GM18909 (cell line): ENCODE measurements around the gene LRP1-AS.
"Not testable (repeated sequence)": the region's sequence is repeated elsewhere in the genome, so short reads cannot be mapped to it uniquely, and the experiment has no call there.

Experiments
- ATAC-seq: cut with Tn5 transposase; IDR thresholded peaks from one replicate; pipeline ENCODE4 v1.9.1; 2021; ENCODE audit warnings: mild to moderate bottlenecking; ENCODE audit not compliant: unreplicated experiment, poor library complexity

Gene LRP1-AS

GRCh38 chr12:57127101-57127725 lies 20.2 kb downstream of the LRP1-AS start:
- ATAC-seq: no peak

- no peak for ATAC-seq
Measured at GRCh38 chr12:57126561-57126960, 20.9 kb downstream of the LRP1-AS start.

GRCh38 chr12:57126061-57126460 lies 21.4 kb downstream of the LRP1-AS start:
- ATAC-seq: no peak

GRCh38 chr12:57124261-57124877 lies 23.1 kb downstream of the LRP1-AS start:
- peak; percentile 48 for ATAC-seq

GRCh38 chr12:57123813-57124212 lies 23.6 kb downstream of the LRP1-AS start:
- no peak for ATAC-seq

- not testable (repeated sequence) for ATAC-seq
Measured at GRCh38 chr12:57120718-57121117, 26.7 kb downstream of the LRP1-AS start.

GRCh38 chr12:57119294-57120085 lies 27.9 kb downstream of the LRP1-AS start:
- ATAC-seq: no peak

- ATAC-seq: no peak
Measured at GRCh38 chr12:57118711-57119271, 28.6 kb downstream of the LRP1-AS start.

GRCh38 chr12:57116580-57117281 lies 30.7 kb downstream of the LRP1-AS start:
- no peak for ATAC-seq

- no peak for ATAC-seq
Measured at GRCh38 chr12:57112492-57113294, 34.7 kb downstream of the LRP1-AS start.

- ATAC-seq: peak; percentile 63
Measured at GRCh38 chr12:57111031-57111734, 36.2 kb downstream of the LRP1-AS start, which contains the start of gene STAT6. Gene STAT6, minus strand, starts transcription at chr12:57111362. Its CDS starts 3,084 bp downstream, at chr12:57108278.

GRCh38 chr12:57110104-57111030 lies 37.1 kb downstream of the LRP1-AS start:
- ATAC-seq: peak; percentile 50

- ATAC-seq: no peak
Measured at GRCh38 chr12:57109207-57110103, 38.0 kb downstream of the LRP1-AS start.

- ATAC-seq: no peak
Measured at GRCh38 chr12:57107456-57108155, 39.8 kb downstream of the LRP1-AS start.

- ATAC-seq: no peak
Measured at GRCh38 chr12:57106021-57106708, 41.3 kb downstream of the LRP1-AS start.
